HG02981 (cell line): ENCODE measurements around the gene EFCAB3.
"Not testable (repeated sequence)": the region's sequence is repeated elsewhere in the genome, so short reads cannot be mapped to it uniquely, and the experiment has no call there.

Source experiments
- ATAC-seq: cut with Tn5 transposase; IDR thresholded peaks from one replicate; pipeline ENCODE4 v1.9.1; 2021; ENCODE audit warnings: mild to moderate bottlenecking, moderate library complexity; ENCODE audit not compliant: unreplicated experiment

The EFCAB3 gene

GRCh38 chr17:62464422-62464821 lies 84.1 kb downstream of the EFCAB3 start:
- not testable (repeated sequence) for ATAC-seq

DNA sequence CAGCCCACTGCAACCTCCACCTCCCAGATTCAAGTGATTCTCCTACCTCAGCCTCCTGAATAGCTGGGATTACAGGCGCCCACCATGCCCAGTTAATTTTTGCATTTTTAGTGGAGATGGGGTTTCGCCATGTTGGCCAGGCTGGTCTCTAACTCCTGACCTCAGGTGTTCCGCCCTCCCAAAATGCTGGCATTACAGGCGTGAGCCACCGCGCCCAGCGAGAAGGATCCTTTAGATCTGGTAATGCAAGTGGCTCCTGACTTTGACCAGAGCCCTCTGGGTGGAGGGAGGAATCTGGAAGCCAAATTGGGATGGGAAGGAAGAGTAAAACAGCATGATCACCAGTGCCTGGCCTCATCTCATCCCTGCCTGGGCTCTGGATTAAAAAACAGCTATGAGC lies 84.9 kb downstream of the EFCAB3 start:
- ATAC-seq, result not testable (repeated sequence)
